H1 (cell line): ENCODE data around the gene CSGALNACT2. TPM values are rescaled to one million over a fixed set of nuclear protein-coding genes. Genes with fewer than 3 reads are reported as not detected.

ENCODE experiments used
- CTCF ChIA-PET: fragments of 300-600 bp; sonication (Branson Sonifier 250); formaldehyde crosslinking; loops from one replicate; lab custom pipeline; 2021; ENCODE audit not compliant: partially characterized antibody; lab: Charles Lee
- POLR2A ChIA-PET: fragments of 300-600 bp; sonication (Branson Sonifier 250); formaldehyde crosslinking; loops from one replicate; lab custom pipeline; 2021; ENCODE audit warnings: inconsistent platforms; ENCODE audit not compliant: partially characterized antibody; lab: Charles Lee
- DNase-seq, 2 experiments: peaks; one replicate each; pipeline versions ENCODE4 v3.0.0 to v3.0.0-alpha.2; 2010 to 2022; ENCODE audit warnings: low spot score in 2 of 2, low read depth in 1 of 2, mixed read lengths in 1 of 2
- FAIRE-seq: peaks from 2 replicates; lab custom pipeline; 2011; peaks lifted over from hg19 to GRCh38; lab: Jason Lieb, UNC
- H2AFZ ChIP-seq: 2 replicates; pipeline ENCODE4 v1.8.1; 2012; ENCODE audit warnings: low read length, inconsistent platforms
- H2AK5ac ChIP-seq: 2 replicates; pipeline ENCODE4 v1.6.1; 2013; ENCODE audit warnings: low read depth, low read length
- H2BK120ac ChIP-seq: replicated peaks from 2 replicates; pipeline ENCODE3; 2013; ENCODE audit warnings: low read depth, low read length, inconsistent platforms
- H2BK12ac ChIP-seq: 2 replicates; pipeline ENCODE4 v1.6.1; 2013; ENCODE audit warnings: low read depth, low read length
- H2BK15ac ChIP-seq: 2 replicates; pipeline ENCODE4 v1.6.1; 2013; ENCODE audit warnings: low read length
- H2BK20ac ChIP-seq: 2 replicates; pipeline ENCODE4 v1.6.1; 2013; ENCODE audit warnings: low read length
- H2BK5ac ChIP-seq: 2 replicates; pipeline ENCODE4 v1.6.1; 2013; ENCODE audit warnings: low read depth, low read length
- H3K14ac ChIP-seq: 2 replicates; pipeline ENCODE4 v1.6.1; 2013; ENCODE audit warnings: inconsistent platforms; ENCODE audit not compliant: insufficient read length
- H3K18ac ChIP-seq: 2 replicates; pipeline ENCODE4 v1.6.1; 2013; ENCODE audit warnings: low read length; ENCODE audit errors: extremely low read depth
- H3K23ac ChIP-seq: 2 replicates; pipeline ENCODE4 v1.6.1; 2013; ENCODE audit warnings: inconsistent platforms; ENCODE audit not compliant: insufficient read length
- H3K23me2 ChIP-seq: 2 replicates; pipeline ENCODE4 v1.6.1; 2013; ENCODE audit warnings: low read depth, low read length
- H3K27ac ChIP-seq: 2 replicates; pipeline ENCODE4 v1.6.1; 2011; ENCODE audit warnings: low read depth, low read length, inconsistent platforms
- H3K27me3 ChIP-seq, 4 experiments: replicated peaks in 1 of 4; 1 replicate in 1 of 4; 2 replicates in 3 of 4; pipeline versions ENCODE4 v1.6.1 to v1.8.1; 2011 to 2013; ENCODE audit warnings: low read length in 3 of 4, mild to moderate bottlenecking in 3 of 4, inconsistent platforms in 2 of 4, mixed read lengths in 2 of 4, moderate library complexity in 1 of 4; ENCODE audit not compliant: control insufficient read depth in 3 of 4, insufficient read depth in 3 of 4; ENCODE audit errors: extremely low read depth in 1 of 4
- H3K36me3 ChIP-seq, 4 experiments: 2 replicates each; pipeline versions ENCODE4 v1.6.1 to v1.8.1; 2011 to 2013; ENCODE audit warnings: mild to moderate bottlenecking in 4 of 4, low read length in 3 of 4, moderate library complexity in 2 of 4, control low read depth in 1 of 4, inconsistent platforms in 1 of 4; ENCODE audit not compliant: insufficient read depth in 4 of 4, control insufficient read depth in 2 of 4
- H3K4ac ChIP-seq: replicated peaks from 2 replicates; pipeline ENCODE3; 2013; ENCODE audit warnings: low read length, low read depth, mixed read lengths, inconsistent platforms; ENCODE audit not compliant: insufficient read length
- H3K4me1 ChIP-seq, 4 experiments: replicated peaks in 1 of 4; 1 replicate in 1 of 4; 2 replicates in 3 of 4; pipeline versions ENCODE4 v1.6.1 to v1.8.1; 2011 to 2013; ENCODE audit warnings: low read length in 3 of 4, inconsistent platforms in 2 of 4, mixed read lengths in 1 of 4; ENCODE audit not compliant: insufficient read depth in 4 of 4, control insufficient read depth in 3 of 4
- H3K4me2 ChIP-seq, 2 experiments: 2 replicates each; pipeline versions ENCODE4 v1.6.1 to v1.8.1; 2011 to 2013; ENCODE audit warnings: low read depth in 2 of 2, low read length in 2 of 2, control low read depth in 1 of 2, inconsistent platforms in 1 of 2, mild to moderate bottlenecking in 1 of 2; ENCODE audit not compliant: insufficient read depth in 1 of 2
- H3K4me3 ChIP-seq, 4 experiments: fragments of 200-600, 300-600 bp in 1 of 4; sonication (generic), shearing (Covaris generic), sonication (Bioruptor Twin) in 1 of 4; 2 replicates each; pipeline versions ENCODE4 v1.5.1 to v1.8.1; 2011 to 2016; ENCODE audit warnings: low read length in 4 of 4, low read depth in 3 of 4, control low read depth in 2 of 4, inconsistent platforms in 2 of 4, mild to moderate bottlenecking in 2 of 4, mixed read lengths in 1 of 4, moderate library complexity in 1 of 4; ENCODE audit not compliant: insufficient read depth in 2 of 4; ENCODE audit errors: extremely low read depth in 1 of 4
- H3K56ac ChIP-seq: replicated peaks from 2 replicates; pipeline ENCODE3; 2013; ENCODE audit warnings: low read depth, mild to moderate bottlenecking, mixed read lengths, low read length, inconsistent platforms; ENCODE audit not compliant: insufficient read length
- H3K79me1 ChIP-seq: 2 replicates; pipeline ENCODE4 v1.6.1; 2013; ENCODE audit warnings: low read depth, low read length, control low read depth
- H3K79me2 ChIP-seq, 2 experiments: 2 replicates each; pipeline versions ENCODE4 v1.6.1 to v1.8.1; 2012 to 2013; ENCODE audit warnings: low read length in 2 of 2, mild to moderate bottlenecking in 2 of 2, inconsistent platforms in 1 of 2; ENCODE audit not compliant: insufficient read depth in 2 of 2, control insufficient read depth in 1 of 2
- H3K9ac ChIP-seq, 4 experiments: replicated peaks in 1 of 4; 1 replicate in 1 of 4; 2 replicates in 3 of 4; pipeline versions ENCODE4 v1.6.1 to v1.8.1; 2011 to 2013; ENCODE audit warnings: low read depth in 3 of 4, low read length in 3 of 4, control low read depth in 2 of 4, mild to moderate bottlenecking in 2 of 4, moderate library complexity in 2 of 4, inconsistent platforms in 1 of 4; ENCODE audit errors: extremely low read depth in 1 of 4
- H3K9me3 ChIP-seq, 2 experiments: 2 replicates each; pipeline versions ENCODE4 v1.6.1 to v1.8.1; 2012 to 2013; ENCODE audit warnings: mild to moderate bottlenecking in 2 of 2, moderate library complexity in 2 of 2, control low read depth in 1 of 2, inconsistent platforms in 1 of 2, low read depth in 1 of 2, low read length in 1 of 2, mixed read lengths in 1 of 2; ENCODE audit not compliant: insufficient read depth in 2 of 2
- H4K20me1 ChIP-seq, 2 experiments: replicated peaks in 1 of 2; 2 replicates each; pipeline versions ENCODE3 to v1.8.1; 2011 to 2013; ENCODE audit warnings: inconsistent platforms in 2 of 2, low read length in 2 of 2, mild to moderate bottlenecking in 1 of 2; ENCODE audit not compliant: insufficient read depth in 2 of 2, control insufficient read depth in 1 of 2
- H4K5ac ChIP-seq: 2 replicates; pipeline ENCODE4 v1.6.1; 2013; ENCODE audit warnings: low read length, low read depth, mixed read lengths, inconsistent platforms; ENCODE audit not compliant: insufficient read length
- H4K8ac ChIP-seq: 2 replicates; pipeline ENCODE4 v1.8.0; 2013; ENCODE audit warnings: mild to moderate bottlenecking, moderate library complexity, low read length, inconsistent platforms; ENCODE audit not compliant: insufficient read depth; ENCODE audit errors: extremely low read depth
- H4K91ac ChIP-seq: replicated peaks from 2 replicates; pipeline ENCODE3; 2013; ENCODE audit warnings: low read length, mixed read lengths, inconsistent platforms; ENCODE audit not compliant: insufficient read length
- CBX8 ChIP-seq: fragments of 300-800, 300-1000 bp; sonication (generic); IDR thresholded peaks from 2 replicates; pipeline ENCODE4 v1.7.1; 2016; ENCODE audit warnings: low read depth, low read length, borderline replicate concordance
- FOSL1 ChIP-seq: IDR thresholded peaks from 2 replicates; pipeline ENCODE4 v1.6.1; 2011; ENCODE audit warnings: mild to moderate bottlenecking, low read depth, low read length, moderate library complexity; ENCODE audit not compliant: insufficient read depth
- HDAC6 ChIP-seq: IDR thresholded peaks from one replicate; pipeline ENCODE4 v1.7.1; 2012; ENCODE audit warnings: low read depth, mild to moderate bottlenecking, inconsistent platforms, low read length, moderate library complexity
- JUN ChIP-seq: IDR thresholded peaks from 2 replicates; pipeline ENCODE4 v1.6.1; 2011; ENCODE audit warnings: low read depth, mild to moderate bottlenecking, improper control_type of control experiment, low read length
- KDM4A ChIP-seq: IDR thresholded peaks from one replicate; pipeline ENCODE4 v1.7.1; 2012; ENCODE audit warnings: low read depth, mild to moderate bottlenecking, moderate library complexity, low read length, inconsistent platforms; ENCODE audit not compliant: severe bottlenecking
- RAD21 ChIP-seq, 2 experiments: IDR thresholded peaks in 1 of 2; conservative IDR thresholded peaks in 1 of 2; 2 replicates each; pipeline ENCODE4 v1.6.1; 2011; ENCODE audit warnings: low read depth in 2 of 2, low read length in 2 of 2, improper control_type of control experiment in 1 of 2, inconsistent platforms in 1 of 2, mild to moderate bottlenecking in 1 of 2, moderate library complexity in 1 of 2
- SAP30 ChIP-seq: fragments of 300-600 bp; sonication (generic); IDR thresholded peaks from 2 replicates; pipeline ENCODE4 v1.7.1; 2012; ENCODE audit warnings: low read length, moderate library complexity, mild to moderate bottlenecking, inconsistent platforms; ENCODE audit not compliant: insufficient read depth, insufficient replicate concordance
- SIX5 ChIP-seq: IDR thresholded peaks from 2 replicates; pipeline ENCODE4 v1.6.1; 2011; ENCODE audit warnings: mild to moderate bottlenecking, low read depth, low read length
- WGBS, 2 experiments: shearing (Covaris generic) in 1 of 2; methylation state at CpG; one replicate each; pipeline versions ENCODE4 v1.1.6 to v1.1.7; 2013 to 2015; ENCODE audit warnings: low lambda C conversion rate in 2 of 2, mixed read lengths in 2 of 2, inconsistent platforms in 1 of 2, low coverage in 1 of 2, missing lambda C conversion rate in 1 of 2; ENCODE audit not compliant: insufficient replicate concordance in 2 of 2, insufficient coverage in 1 of 2, insufficient read length in 1 of 2; ENCODE audit errors: extremely low coverage in 1 of 2, missing lambda C conversion rate in 1 of 2; 5-methylcytosine and 5-hydroxymethylcytosine counted together
- polyA plus RNA-seq, 7 experiments: library from polyadenylated mRNA; depleted of rRNA in 3 of 7; stranded (reverse) in 5 of 7; unstranded in 2 of 7; fragments of >200 nt in 5 of 7; fragments of 200-250 nt in 2 of 7; gene quantifications; 1 replicate in 5 of 7; 2 replicates in 1 of 7; 4 replicates in 1 of 7; pipeline versions ENCODE4 v1.2.1 to v1.2.3, GENCODE V29; 2011 to 2013; ENCODE audit warnings: missing spikeins in 2 of 7, mixed read lengths in 2 of 7
- total RNA-seq: library from RNA; stranded (reverse); fragmentation: NEBNext Ultra II Directional; extraction: Animal tissue kit (Norgen Biotek cat#: 25700); gene quantifications from 2 replicates; pipeline ENCODE4 v1.2.1, GENCODE V29; 2021
- TF ChIP-seq, protein P1 (sequence below), 3 experiments: IDR thresholded peaks; 1 replicate in 2 of 3; 2 replicates in 1 of 3; pipeline versions ENCODE4 v1.5.1 to v1.6.1; 2011; ENCODE audit warnings: low read length in 3 of 3, mild to moderate bottlenecking in 3 of 3, inconsistent platforms in 2 of 3, low read depth in 1 of 3, moderate library complexity in 1 of 3; ENCODE audit not compliant: insufficient read depth in 1 of 3; ENCODE audit errors: control extremely low read depth in 1 of 3

The CSGALNACT2 gene
- total and polyA plus RNA-seq, 2 of the 8 experiments (the other 6 are each of a cell fraction or from before 2014, with no cell fraction given) = 2.6 to 5.3 TPM

DNA sequence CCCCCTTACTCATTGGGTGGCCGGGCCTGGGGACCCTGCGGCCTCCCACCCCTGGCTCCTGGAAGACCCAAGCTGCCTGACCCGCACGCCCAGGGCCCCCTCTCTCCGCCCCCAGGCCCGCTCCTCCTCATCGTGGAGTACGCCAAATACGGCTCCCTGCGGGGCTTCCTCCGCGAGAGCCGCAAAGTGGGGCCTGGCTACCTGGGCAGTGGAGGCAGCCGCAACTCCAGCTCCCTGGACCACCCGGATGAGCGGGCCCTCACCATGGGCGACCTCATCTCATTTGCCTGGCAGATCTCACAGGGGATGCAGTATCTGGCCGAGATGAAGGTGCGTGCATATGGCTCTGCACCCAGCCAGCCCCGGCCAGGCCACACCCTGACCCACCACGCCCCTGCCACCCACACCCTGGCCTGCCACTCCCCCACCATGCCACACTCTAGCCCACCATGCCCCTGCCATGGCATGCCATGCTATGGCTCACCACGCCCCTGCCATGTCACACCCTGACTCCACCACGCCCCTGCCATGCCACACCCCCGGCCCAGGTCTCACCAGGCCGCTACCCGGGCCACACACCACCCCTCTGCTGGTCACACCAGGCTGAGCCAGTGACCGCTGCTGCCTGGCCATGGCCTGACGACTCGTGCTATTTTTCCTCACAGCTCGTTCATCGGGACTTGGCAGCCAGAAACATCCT lies 18.7 kb upstream of the CSGALNACT2 start:
- no peaks in the 10 kb centered on the region for H3K27me3 ChIP-seq
- no peaks in the 10 kb centered on the region for H3K9me3 ChIP-seq
- H3K56ac ChIP-seq = no peak overlapping the region
- POLR2A ChIA-PET = interaction anchor here (0.6 kb wide), 1 partner anchor 288 kb away, joined by 3 read pairs; no protein-coding TSS in a partner anchor
- H3K4me3 ChIP-seq = no peak overlapping the region
- no peak overlapping the region for H2AFZ ChIP-seq
- H3K14ac ChIP-seq = no peak overlapping the region
- H2BK15ac ChIP-seq = no peak overlapping the region
- no peak overlapping the region for H2BK120ac ChIP-seq
- no peak overlapping the region for H3K4me2 ChIP-seq
- no peak overlapping the region for H3K9ac ChIP-seq
- no peak overlapping the region for H2BK20ac ChIP-seq
- DNase-seq = no peak
- CTCF ChIA-PET = interaction anchor here (0.6 to 1.2 kb wide), 3 partner anchors 14 to 162 kb away, joined by 3 to 4 read pairs (median 4); no protein-coding TSS in a partner anchor
- H4K20me1 ChIP-seq = peaks cover 0 to 3% of the 10 kb centered on the region in 2 experiments
- H3K79me2 ChIP-seq = no peaks in the 10 kb centered on the region
- FAIRE-seq = no peak
- no peak overlapping the region for H4K8ac ChIP-seq
- H3K23ac ChIP-seq = no peak overlapping the region
- H2AK5ac ChIP-seq = no peak overlapping the region
- no peak overlapping the region for H2BK5ac ChIP-seq
- H3K23me2 ChIP-seq = no peaks in the 10 kb centered on the region
- no peaks in the 10 kb centered on the region for H3K79me1 ChIP-seq
- WGBS, 2 experiments = 80% methylated on average over 23 of the region's 31 CpGs; no CpG with 5 or more reads in 1 of the 2 experiments
- H3K4me1 ChIP-seq = no peaks in the 10 kb centered on the region
- H4K5ac ChIP-seq = no peak overlapping the region
- no peaks in the 10 kb centered on the region for H3K36me3 ChIP-seq
- no peak overlapping the region for H3K18ac ChIP-seq
- H3K4ac ChIP-seq = no peak overlapping the region
- no peak overlapping the region for H4K91ac ChIP-seq
- H3K27ac ChIP-seq = no peak overlapping the region; the same call in 1 of the 2 replicates
- H2BK12ac ChIP-seq = no peak overlapping the region
- TF ChIP-seq SAP30 (no peak), SIX5 (no peak), JUN (no peak), FOSL1 (no peak), HDAC6 (no peak), KDM4A (no peak), RAD21 (IDR thresholded peaks at IDR 0.05 in 1 of 2, conservative IDR thresholded peaks at IDR 0.05 in 1 of 2; ENCODE audit: low read depth in 2 of 2, low read length in 2 of 2) (no peak), CBX8 (no peak)
- TF ChIP-seq, protein P1, sequence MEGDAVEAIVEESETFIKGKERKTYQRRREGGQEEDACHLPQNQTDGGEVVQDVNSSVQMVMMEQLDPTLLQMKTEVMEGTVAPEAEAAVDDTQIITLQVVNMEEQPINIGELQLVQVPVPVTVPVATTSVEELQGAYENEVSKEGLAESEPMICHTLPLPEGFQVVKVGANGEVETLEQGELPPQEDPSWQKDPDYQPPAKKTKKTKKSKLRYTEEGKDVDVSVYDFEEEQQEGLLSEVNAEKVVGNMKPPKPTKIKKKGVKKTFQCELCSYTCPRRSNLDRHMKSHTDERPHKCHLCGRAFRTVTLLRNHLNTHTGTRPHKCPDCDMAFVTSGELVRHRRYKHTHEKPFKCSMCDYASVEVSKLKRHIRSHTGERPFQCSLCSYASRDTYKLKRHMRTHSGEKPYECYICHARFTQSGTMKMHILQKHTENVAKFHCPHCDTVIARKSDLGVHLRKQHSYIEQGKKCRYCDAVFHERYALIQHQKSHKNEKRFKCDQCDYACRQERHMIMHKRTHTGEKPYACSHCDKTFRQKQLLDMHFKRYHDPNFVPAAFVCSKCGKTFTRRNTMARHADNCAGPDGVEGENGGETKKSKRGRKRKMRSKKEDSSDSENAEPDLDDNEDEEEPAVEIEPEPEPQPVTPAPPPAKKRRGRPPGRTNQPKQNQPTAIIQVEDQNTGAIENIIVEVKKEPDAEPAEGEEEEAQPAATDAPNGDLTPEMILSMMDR (IDR thresholded peaks at IDR 0.05; ENCODE audit: control extremely low read depth in 1 of 3, insufficient read depth in 1 of 3, low read depth in 1 of 3, low read length in 3 of 3) = no peak
